ENCODE measurements around the gene CCN5.
"Not testable (repeated sequence)": the region's sequence is repeated elsewhere in the genome, so short reads cannot be mapped to it uniquely, and the experiment has no call there.

The CCN5 gene

DNA sequence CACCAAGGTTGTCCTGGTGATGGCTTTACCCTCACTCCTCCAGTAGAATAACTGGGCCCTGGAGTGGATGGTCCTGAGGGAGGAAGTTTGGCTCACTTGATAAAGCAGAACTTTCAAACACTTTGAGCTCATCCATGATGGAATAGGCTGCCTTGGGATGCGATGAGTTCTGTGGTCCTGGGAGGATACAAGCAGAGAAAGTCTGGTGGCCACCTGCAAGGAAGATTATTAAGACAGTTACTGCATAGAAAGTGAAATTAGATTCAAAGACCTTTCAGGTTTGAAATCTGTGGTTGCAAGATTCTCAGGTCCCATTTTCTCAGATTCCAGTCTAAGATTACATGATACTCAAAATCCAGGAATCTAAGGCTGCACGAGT lies 19.9 kb upstream of the CCN5 start:
- H3K4me3 ChIP-seq (ENCODE audit: low read depth in 1 of 2, low read length in 2 of 2), result no peak overlapping the region
- peaks cover 0 to 3% of the 10 kb centered on the region in 2 donors for H3K27me3 ChIP-seq (ENCODE audit: control insufficient read depth in 1 of 2, insufficient read depth in 2 of 2, low read length in 2 of 2)
- H3K9ac ChIP-seq (ENCODE audit: low read depth in 1 of 2, low read length in 2 of 2), result no peak overlapping the region
- H3K4me1 ChIP-seq (ENCODE audit: control insufficient read depth in 1 of 2, insufficient read depth in 2 of 2, low read length in 2 of 2), result peaks cover 0 to 2% of the 10 kb centered on the region in 2 donors
- H3K27ac ChIP-seq (ENCODE audit: low read depth, low read length), result no peak overlapping the region
- H3K36me3 ChIP-seq (ENCODE audit: control insufficient read depth in 1 of 2, insufficient read depth in 2 of 2, low read length in 2 of 2), result no peaks in the 10 kb centered on the region
- H3K9me3 ChIP-seq (ENCODE audit: control insufficient read depth in 1 of 2, low read length in 2 of 2), result no peaks in the 10 kb centered on the region

DNA sequence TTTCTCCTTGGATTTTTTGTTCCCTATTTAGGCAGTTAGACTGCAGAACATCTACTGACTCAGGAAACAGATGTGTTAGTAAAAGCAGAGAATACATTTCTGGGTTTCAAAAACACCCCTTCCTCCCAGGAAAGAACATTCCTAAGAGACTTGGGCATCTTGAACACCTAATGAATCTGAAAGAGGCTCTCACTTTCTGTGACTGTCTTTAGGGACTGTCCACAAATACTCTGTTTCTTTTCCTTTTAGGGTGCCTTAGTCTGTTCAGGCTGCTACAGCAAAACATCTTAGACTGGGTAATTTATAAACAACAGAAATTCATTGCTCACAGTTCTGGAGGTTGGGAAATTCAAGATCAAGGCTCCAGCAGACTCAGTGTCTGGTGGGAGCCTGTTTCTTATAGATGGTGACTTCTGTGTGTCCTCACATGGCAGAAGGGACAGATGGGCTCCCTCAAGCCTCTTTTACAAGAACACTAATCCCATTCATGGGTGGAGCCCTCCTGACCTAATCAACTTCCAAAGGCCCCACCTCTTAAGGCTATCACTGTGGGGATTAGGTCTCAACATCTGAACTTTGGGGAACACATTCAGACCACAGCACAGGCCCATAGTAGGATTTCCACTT lies 19.4 kb upstream of the CCN5 start:
- H3K4me1 ChIP-seq (ENCODE audit: control insufficient read depth in 1 of 2, insufficient read depth in 2 of 2, low read length in 2 of 2), result peaks cover 0 to 2% of the 10 kb centered on the region in 2 donors
- H3K4me3 ChIP-seq (ENCODE audit: low read depth in 1 of 2, low read length in 2 of 2), result no peak overlapping the region
- H3K9ac ChIP-seq (ENCODE audit: low read depth in 1 of 2, low read length in 2 of 2), result no peak overlapping the region
- no peak overlapping the region for H3K27ac ChIP-seq (ENCODE audit: low read depth, low read length)
- no peaks in the 10 kb centered on the region for H3K36me3 ChIP-seq (ENCODE audit: control insufficient read depth in 1 of 2, insufficient read depth in 2 of 2, low read length in 2 of 2)
- H3K27me3 ChIP-seq (ENCODE audit: control insufficient read depth in 1 of 2, insufficient read depth in 2 of 2, low read length in 2 of 2), result peaks cover 0 to 3% of the 10 kb centered on the region in 2 donors
- no peaks in the 10 kb centered on the region for H3K9me3 ChIP-seq (ENCODE audit: control insufficient read depth in 1 of 2, low read length in 2 of 2)

DNA sequence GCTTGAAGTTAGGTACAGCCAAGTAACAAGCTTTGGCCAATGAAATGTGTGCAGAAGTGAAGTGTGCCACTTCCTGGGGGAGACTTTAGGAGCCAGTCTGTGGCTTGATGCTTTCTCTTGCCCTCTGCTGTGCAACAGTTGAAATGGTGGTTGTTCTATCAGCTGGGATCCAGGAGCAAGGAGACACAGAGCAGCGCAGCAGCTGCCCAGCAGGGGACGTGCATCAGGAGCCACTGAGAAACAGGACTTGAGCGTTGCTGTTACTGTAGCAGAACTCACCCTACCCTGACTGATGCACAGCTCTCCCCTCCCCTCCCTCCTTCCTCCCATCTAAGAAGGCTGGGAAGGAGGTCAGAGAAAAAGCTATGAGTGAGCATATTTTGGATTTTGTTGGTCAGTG lies 18.9 kb upstream of the CCN5 start:
- H3K27ac ChIP-seq (ENCODE audit: low read depth, low read length), result no peak overlapping the region
- H3K9ac ChIP-seq (ENCODE audit: low read depth in 1 of 2, low read length in 2 of 2), result no peak overlapping the region
- H3K9me3 ChIP-seq (ENCODE audit: control insufficient read depth in 1 of 2, low read length in 2 of 2), result no peaks in the 10 kb centered on the region
- H3K4me3 ChIP-seq (ENCODE audit: low read depth in 1 of 2, low read length in 2 of 2), result no peak overlapping the region
- H3K4me1 ChIP-seq (ENCODE audit: control insufficient read depth in 1 of 2, insufficient read depth in 2 of 2, low read length in 2 of 2), result peaks cover 0 to 2% of the 10 kb centered on the region in 2 donors
- no peaks in the 10 kb centered on the region for H3K36me3 ChIP-seq (ENCODE audit: control insufficient read depth in 1 of 2, insufficient read depth in 2 of 2, low read length in 2 of 2)
- peaks cover 0 to 3% of the 10 kb centered on the region in 2 donors for H3K27me3 ChIP-seq (ENCODE audit: control insufficient read depth in 1 of 2, insufficient read depth in 2 of 2, low read length in 2 of 2)

DNA sequence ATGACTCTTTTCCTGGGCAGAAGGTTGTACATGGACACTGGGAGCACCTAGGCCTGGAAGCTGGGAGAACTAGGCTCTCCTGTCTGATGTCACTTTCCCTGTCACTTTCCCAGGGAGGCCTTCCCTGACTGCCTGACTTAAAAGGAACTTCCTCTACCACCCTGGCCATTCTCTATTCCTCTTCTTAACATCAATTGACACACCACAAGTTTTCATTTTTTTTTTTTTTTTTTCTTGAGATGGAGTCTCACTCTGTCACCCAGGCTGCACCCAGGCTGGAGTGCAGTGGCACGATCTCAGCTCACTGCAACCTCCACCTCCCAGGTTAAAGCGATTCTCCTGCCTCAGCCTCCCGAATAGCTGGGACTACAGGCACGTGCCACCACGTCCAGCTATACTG lies 18.1 kb upstream of the CCN5 start:
- not testable (repeated sequence) for H3K27ac ChIP-seq (ENCODE audit: low read depth, low read length); H3K9me3 ChIP-seq (ENCODE audit: control insufficient read depth in 1 of 2, low read length in 2 of 2); H3K27me3 ChIP-seq (ENCODE audit: control insufficient read depth in 1 of 2, insufficient read depth in 2 of 2, low read length in 2 of 2); H3K9ac ChIP-seq (ENCODE audit: low read depth in 1 of 2, low read length in 2 of 2); H3K36me3 ChIP-seq (ENCODE audit: control insufficient read depth in 1 of 2, insufficient read depth in 2 of 2, low read length in 2 of 2); H3K4me3 ChIP-seq (ENCODE audit: low read depth in 1 of 2, low read length in 2 of 2); H3K4me1 ChIP-seq (ENCODE audit: control insufficient read depth in 1 of 2, insufficient read depth in 2 of 2, low read length in 2 of 2)

DNA sequence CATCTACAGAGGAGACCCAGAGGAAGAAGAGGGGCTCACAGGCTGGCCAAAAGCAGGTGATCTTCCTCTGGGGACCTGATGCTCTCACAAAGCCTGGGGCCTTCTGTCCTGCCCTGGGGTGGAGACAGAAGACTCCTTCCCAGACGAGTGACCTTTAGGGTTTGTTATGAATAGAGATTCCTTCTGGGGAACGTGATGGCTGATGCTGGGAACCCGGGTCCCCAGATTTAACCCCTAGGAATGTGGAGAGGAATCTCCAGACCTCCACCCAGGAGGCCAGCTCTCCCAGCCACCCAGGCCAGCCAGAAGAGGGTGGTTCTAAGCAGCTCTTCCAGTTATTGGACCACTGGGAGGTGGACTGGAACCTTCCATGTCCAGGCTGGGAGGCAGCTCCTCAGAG lies 16.8 kb upstream of the CCN5 start:
- Histone ChIP-seq H3K27ac (ENCODE audit: low read depth, low read length) (no peak overlapping the region), H3K4me3 (ENCODE audit: low read depth in 1 of 2, low read length in 2 of 2) (no peak overlapping the region), H3K4me1 (ENCODE audit: control insufficient read depth in 1 of 2, insufficient read depth in 2 of 2, low read length in 2 of 2) (peaks cover 0 to 4% of the 10 kb centered on the region in 2 donors), H3K9me3 (ENCODE audit: control insufficient read depth in 1 of 2, low read length in 2 of 2) (no peaks in the 10 kb centered on the region), H3K9ac (ENCODE audit: low read depth in 1 of 2, low read length in 2 of 2) (no peak overlapping the region), H3K36me3 (ENCODE audit: control insufficient read depth in 1 of 2, insufficient read depth in 2 of 2, low read length in 2 of 2) (no peaks in the 10 kb centered on the region), H3K27me3 (ENCODE audit: control insufficient read depth in 1 of 2, insufficient read depth in 2 of 2, low read length in 2 of 2) (peaks cover 0 to 3% of the 10 kb centered on the region in 2 donors)

DNA sequence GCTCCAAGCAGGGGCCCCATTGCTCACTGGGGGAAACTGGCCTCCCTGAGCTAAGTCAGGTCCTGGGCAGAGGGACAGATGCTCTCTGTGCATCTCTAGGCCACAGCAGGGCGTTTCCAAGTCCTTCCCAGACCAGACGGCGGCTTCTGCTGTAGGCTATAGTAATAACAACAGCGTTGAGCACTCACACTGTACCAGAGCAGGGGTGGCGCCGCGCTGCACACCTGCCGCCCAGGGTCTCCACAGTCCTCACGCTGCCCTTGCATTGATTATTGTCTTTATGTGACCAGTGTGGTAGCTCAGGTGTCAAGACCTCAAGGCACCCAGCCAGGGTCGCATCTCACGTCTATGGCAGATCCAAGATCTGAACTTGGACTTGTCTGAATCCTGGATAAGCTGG lies 14.9 kb upstream of the CCN5 start:
- Histone ChIP-seq H3K4me1 (ENCODE audit: control insufficient read depth in 1 of 2, insufficient read depth in 2 of 2, low read length in 2 of 2) (peaks cover 0 to 4% of the 10 kb centered on the region in 2 donors), H3K36me3 (ENCODE audit: control insufficient read depth in 1 of 2, insufficient read depth in 2 of 2, low read length in 2 of 2) (no peaks in the 10 kb centered on the region), H3K9ac (ENCODE audit: low read depth in 1 of 2, low read length in 2 of 2) (no peak overlapping the region), H3K27me3 (ENCODE audit: control insufficient read depth in 1 of 2, insufficient read depth in 2 of 2, low read length in 2 of 2) (no peaks in the 10 kb centered on the region), H3K9me3 (ENCODE audit: control insufficient read depth in 1 of 2, low read length in 2 of 2) (no peaks in the 10 kb centered on the region), H3K27ac (ENCODE audit: low read depth, low read length) (no peak overlapping the region), H3K4me3 (ENCODE audit: low read depth in 1 of 2, low read length in 2 of 2) (no peak overlapping the region)

DNA sequence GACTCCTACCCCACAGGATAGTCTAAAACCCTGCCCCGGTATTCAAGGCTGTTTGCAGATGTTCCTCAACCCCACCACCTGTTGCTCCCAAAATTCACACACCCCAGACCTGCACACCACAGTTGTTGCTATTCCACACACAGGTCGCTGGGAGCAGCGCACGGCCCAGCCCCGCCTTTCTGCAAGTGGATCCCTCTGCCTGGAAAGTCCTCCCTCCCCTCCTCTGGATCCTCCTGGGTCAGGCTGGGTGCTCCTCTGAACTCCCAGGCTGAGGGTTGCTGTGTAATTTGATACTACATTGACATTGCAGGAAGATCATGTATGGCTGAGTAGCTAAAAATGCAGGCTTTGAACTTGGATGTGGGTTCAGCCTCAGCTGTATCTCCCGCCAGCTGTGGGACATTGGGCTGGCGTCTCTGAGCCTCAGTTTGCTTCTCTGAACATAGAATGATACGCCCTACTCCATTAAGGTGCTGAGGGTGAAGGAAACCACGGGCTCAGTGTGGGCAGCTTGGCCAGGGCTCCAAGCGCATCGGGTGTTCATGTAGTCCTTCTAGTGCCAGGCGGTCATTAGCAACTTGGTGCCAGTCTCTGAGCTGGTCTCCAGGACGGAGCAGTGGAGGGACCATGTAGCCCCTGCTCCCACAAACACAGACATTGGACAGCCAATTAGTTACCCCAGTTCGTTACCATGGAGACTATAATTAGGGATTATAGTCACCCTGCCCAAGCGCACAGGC lies 13.9 kb upstream of the CCN5 start:
- Histone ChIP-seq H3K36me3 (ENCODE audit: control insufficient read depth in 1 of 2, insufficient read depth in 2 of 2, low read length in 2 of 2) (no peaks in the 10 kb centered on the region), H3K9me3 (ENCODE audit: control insufficient read depth in 1 of 2, low read length in 2 of 2) (no peaks in the 10 kb centered on the region), H3K9ac (ENCODE audit: low read depth in 1 of 2, low read length in 2 of 2) (no peak overlapping the region), H3K4me1 (ENCODE audit: control insufficient read depth in 1 of 2, insufficient read depth in 2 of 2, low read length in 2 of 2) (peaks cover 0 to 4% of the 10 kb centered on the region in 2 donors), H3K4me3 (ENCODE audit: low read depth in 1 of 2, low read length in 2 of 2) (no peak overlapping the region), H3K27ac (ENCODE audit: low read depth, low read length) (no peak overlapping the region), H3K27me3 (ENCODE audit: control insufficient read depth in 1 of 2, insufficient read depth in 2 of 2, low read length in 2 of 2) (no peaks in the 10 kb centered on the region)

DNA sequence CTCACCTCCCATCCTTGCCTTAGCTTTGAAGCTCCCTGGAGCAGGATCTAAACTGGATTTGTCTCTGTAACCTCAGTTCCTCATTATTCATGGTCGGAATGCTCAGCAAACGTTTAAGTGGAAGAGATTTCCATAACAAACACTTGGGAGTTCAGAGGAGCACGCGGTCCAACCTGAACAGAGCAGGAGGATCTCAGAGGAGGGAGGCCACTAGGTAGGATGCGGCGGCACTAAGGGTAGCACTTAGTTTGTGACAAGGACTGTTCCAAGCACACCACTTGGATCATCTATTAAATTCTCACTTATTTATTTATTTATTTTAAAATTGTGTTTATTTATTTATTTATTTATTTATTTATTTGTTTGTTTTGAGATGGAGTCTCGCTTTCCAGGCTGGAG lies 13.3 kb upstream of the CCN5 start:
- Histone ChIP-seq H3K9me3 (ENCODE audit: control insufficient read depth in 1 of 2, low read length in 2 of 2) (no peaks in the 10 kb centered on the region), H3K4me1 (ENCODE audit: control insufficient read depth in 1 of 2, insufficient read depth in 2 of 2, low read length in 2 of 2) (peaks cover 0 to 4% of the 10 kb centered on the region in 2 donors), H3K36me3 (ENCODE audit: control insufficient read depth in 1 of 2, insufficient read depth in 2 of 2, low read length in 2 of 2) (no peaks in the 10 kb centered on the region), H3K4me3 (ENCODE audit: low read depth in 1 of 2, low read length in 2 of 2) (no peak overlapping the region), H3K27ac (ENCODE audit: low read depth, low read length) (no peak overlapping the region), H3K27me3 (ENCODE audit: control insufficient read depth in 1 of 2, insufficient read depth in 2 of 2, low read length in 2 of 2) (no peaks in the 10 kb centered on the region), H3K9ac (ENCODE audit: low read depth in 1 of 2, low read length in 2 of 2) (no peak overlapping the region)

DNA sequence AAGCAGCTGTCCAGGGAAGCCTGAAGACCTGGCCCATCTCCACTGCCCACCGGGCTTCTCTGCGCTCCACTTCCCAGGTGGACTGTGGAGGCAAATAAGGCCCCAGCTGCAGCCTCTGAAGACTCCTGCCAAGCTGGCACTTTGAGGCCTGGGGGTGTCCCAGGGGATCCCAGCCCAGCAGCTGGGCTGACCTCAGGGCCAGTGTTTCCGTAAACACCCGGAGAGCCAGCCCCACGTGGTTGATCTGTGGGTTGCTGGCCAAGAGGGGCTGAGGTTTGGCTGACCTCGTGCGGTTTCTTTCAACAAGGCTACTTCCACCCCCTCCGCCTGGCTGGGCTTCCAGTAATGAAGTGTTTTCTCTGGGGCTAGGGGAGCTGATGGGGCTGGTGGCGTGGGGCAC lies 12.4 kb upstream of the CCN5 start:
- Histone ChIP-seq H3K9me3 (ENCODE audit: control insufficient read depth in 1 of 2, low read length in 2 of 2) (no peaks in the 10 kb centered on the region), H3K4me1 (ENCODE audit: control insufficient read depth in 1 of 2, insufficient read depth in 2 of 2, low read length in 2 of 2) (peaks cover 0 to 4% of the 10 kb centered on the region in 2 donors), H3K9ac (ENCODE audit: low read depth in 1 of 2, low read length in 2 of 2) (no peak overlapping the region), H3K27ac (ENCODE audit: low read depth, low read length) (no peak overlapping the region), H3K4me3 (ENCODE audit: low read depth in 1 of 2, low read length in 2 of 2) (no peak overlapping the region), H3K36me3 (ENCODE audit: control insufficient read depth in 1 of 2, insufficient read depth in 2 of 2, low read length in 2 of 2) (no peaks in the 10 kb centered on the region), H3K27me3 (ENCODE audit: control insufficient read depth in 1 of 2, insufficient read depth in 2 of 2, low read length in 2 of 2) (no peaks in the 10 kb centered on the region)

DNA sequence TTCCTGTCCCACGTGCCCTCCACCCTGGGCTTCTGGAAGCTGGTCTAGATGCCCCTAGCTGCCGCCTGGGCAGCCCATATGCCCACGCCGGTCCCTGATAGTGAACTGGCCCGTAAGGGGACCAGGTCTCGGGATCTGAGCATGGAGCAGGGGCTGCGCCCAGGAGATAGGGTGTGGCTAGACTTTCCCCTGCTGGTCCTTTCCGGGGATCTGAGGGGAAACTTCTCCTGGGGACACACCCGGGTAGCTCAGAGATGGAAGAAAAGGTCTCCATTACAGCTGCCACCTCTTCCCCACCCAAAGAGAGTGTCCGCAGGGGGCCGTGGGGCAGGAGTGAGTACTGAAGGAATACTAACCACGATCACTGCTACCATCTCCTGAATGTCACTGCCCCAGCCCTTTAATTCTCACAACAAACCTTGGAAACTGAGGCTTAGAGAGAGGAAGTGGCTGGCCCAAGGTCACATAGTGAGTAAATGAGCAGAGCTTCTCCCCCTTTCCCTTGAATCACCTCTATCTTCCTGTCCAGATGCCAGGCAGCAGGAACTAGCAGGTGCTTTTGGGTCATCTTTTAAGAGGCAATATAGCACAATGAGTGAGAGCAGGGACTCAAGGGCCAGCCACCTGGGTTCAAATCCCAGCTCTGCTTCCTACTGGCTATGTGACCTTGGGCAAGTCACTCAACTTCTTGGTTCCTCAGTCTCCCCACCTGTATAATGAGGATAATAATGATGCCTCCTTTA lies 11.8 kb upstream of the CCN5 start:
- Histone ChIP-seq H3K27ac (ENCODE audit: low read depth, low read length) (no peak overlapping the region), H3K36me3 (ENCODE audit: control insufficient read depth in 1 of 2, insufficient read depth in 2 of 2, low read length in 2 of 2) (no peaks in the 10 kb centered on the region), H3K9ac (ENCODE audit: low read depth in 1 of 2, low read length in 2 of 2) (no peak overlapping the region), H3K4me3 (ENCODE audit: low read depth in 1 of 2, low read length in 2 of 2) (no peak overlapping the region), H3K9me3 (ENCODE audit: control insufficient read depth in 1 of 2, low read length in 2 of 2) (no peaks in the 10 kb centered on the region), H3K27me3 (ENCODE audit: control insufficient read depth in 1 of 2, insufficient read depth in 2 of 2, low read length in 2 of 2) (no peaks in the 10 kb centered on the region), H3K4me1 (ENCODE audit: control insufficient read depth in 1 of 2, insufficient read depth in 2 of 2, low read length in 2 of 2) (peaks cover 0 to 4% of the 10 kb centered on the region in 2 donors)
